HUES6 (cell line): ENCODE data around the gene C2CD2.

Experiments used
- H3K27ac ChIP-seq: 2 replicates; pipeline ENCODE4 v1.7.0; 2013; ENCODE audit warnings: low read depth, mild to moderate bottlenecking, low read length, inconsistent platforms
- H3K27me3 ChIP-seq: 2 replicates; pipeline ENCODE4 v1.6.1; 2013; ENCODE audit warnings: low read length; ENCODE audit not compliant: control insufficient read depth, insufficient read depth
- H3K36me3 ChIP-seq: 2 replicates; pipeline ENCODE4 v1.6.1; 2013; ENCODE audit warnings: low read length; ENCODE audit not compliant: control insufficient read depth, insufficient read depth
- H3K4me1 ChIP-seq: 2 replicates; pipeline ENCODE4 v1.6.1; 2013; ENCODE audit warnings: low read length; ENCODE audit not compliant: control insufficient read depth, insufficient read depth
- H3K4me3 ChIP-seq: 2 replicates; pipeline ENCODE4 v1.5.1; 2013; ENCODE audit warnings: low read depth, low read length
- H3K9ac ChIP-seq: one replicate; pipeline ENCODE4 v1.6.1; 2013; ENCODE audit warnings: mild to moderate bottlenecking, low read length
- H3K9me3 ChIP-seq: 2 replicates; pipeline ENCODE4 v1.6.1; 2013; ENCODE audit warnings: low read depth, low read length; ENCODE audit not compliant: control insufficient read depth, insufficient read depth

The C2CD2 gene

GRCh38 chr21:41848958-41849580 lies 104.7 kb downstream of the C2CD2 start:
- Histone ChIP-seq H3K27me3 (no peaks in the 10 kb centered on the region), H3K4me3 (no peak overlapping the region), H3K9me3 (no peaks in the 10 kb centered on the region), H3K27ac (no peak overlapping the region), H3K9ac (no peak overlapping the region), H3K4me1 (peaks cover 8% of the 10 kb centered on the region; the same call in 1 of the 2 replicates), H3K36me3 (peaks cover 9% of the 10 kb centered on the region)

GRCh38 chr21:41848533-41848932 lies 105.3 kb downstream of the C2CD2 start:
- Histone ChIP-seq H3K4me3 (no peak overlapping the region), H3K27me3 (no peaks in the 10 kb centered on the region), H3K9me3 (no peaks in the 10 kb centered on the region), H3K9ac (no peak overlapping the region), H3K4me1 (peaks cover 8% of the 10 kb centered on the region; the same call in 1 of the 2 replicates), H3K27ac (no peak overlapping the region), H3K36me3 (0 out of 2 replicates have a peak, but pooled peaks cover 4% of the 10 kb centered on the region)

- Histone ChIP-seq H3K27me3 (no peaks in the 10 kb centered on the region), H3K9me3 (no peaks in the 10 kb centered on the region), H3K4me3 (no peak overlapping the region), H3K9ac (no peak overlapping the region), H3K4me1 (peaks cover 8% of the 10 kb centered on the region; the same call in 1 of the 2 replicates), H3K36me3 (0 out of 2 replicates have a peak, but pooled peaks cover 3% of the 10 kb centered on the region), H3K27ac (no peak overlapping the region)
Measured at GRCh38 chr21:41847066-41847804, 106.6 kb downstream of the C2CD2 start.

GRCh38 chr21:41846536-41846935 lies 107.3 kb downstream of the C2CD2 start:
- no peak overlapping the region for H3K9ac ChIP-seq
- 0 out of 2 replicates have a peak, but pooled peaks cover 3% of the 10 kb centered on the region for H3K36me3 ChIP-seq
- H3K9me3 ChIP-seq: peaks cover 4% of the 10 kb centered on the region; the same call in 1 of the 2 replicates
- H3K27me3 ChIP-seq: no peaks in the 10 kb centered on the region
- no peak overlapping the region for H3K27ac ChIP-seq
- H3K4me1 ChIP-seq: peaks cover 8% of the 10 kb centered on the region; the same call in 1 of the 2 replicates
- no peak overlapping the region for H3K4me3 ChIP-seq

GRCh38 chr21:41846033-41846317 lies 107.8 kb downstream of the C2CD2 start:
- no peak overlapping the region for H3K27ac ChIP-seq
- no peak overlapping the region for H3K4me3 ChIP-seq
- peaks cover 8% of the 10 kb centered on the region; the same call in 1 of the 2 replicates for H3K4me1 ChIP-seq
- 0 out of 2 replicates have a peak, but pooled peaks cover 3% of the 10 kb centered on the region for H3K36me3 ChIP-seq
- H3K27me3 ChIP-seq: no peaks in the 10 kb centered on the region
- H3K9me3 ChIP-seq: peaks cover 9% of the 10 kb centered on the region; the same call in 1 of the 2 replicates
- H3K9ac ChIP-seq: no peak overlapping the region

GRCh38 chr21:41845310-41846032 lies 108.3 kb downstream of the C2CD2 start:
- no peak overlapping the region for H3K4me3 ChIP-seq
- H3K9ac ChIP-seq: no peak overlapping the region
- H3K27me3 ChIP-seq: no peaks in the 10 kb centered on the region
- 0 out of 2 replicates have a peak, but pooled peaks cover 3% of the 10 kb centered on the region for H3K36me3 ChIP-seq
- no peak overlapping the region for H3K27ac ChIP-seq
- peaks cover 12% of the 10 kb centered on the region; the same call in 1 of the 2 replicates for H3K9me3 ChIP-seq
- H3K4me1 ChIP-seq: peaks cover 8% of the 10 kb centered on the region; the same call in 1 of the 2 replicates

GRCh38 chr21:41843584-41843983 lies 110.2 kb downstream of the C2CD2 start:
- Histone ChIP-seq H3K9me3 (peaks cover 12% of the 10 kb centered on the region; the same call in 1 of the 2 replicates), H3K27me3 (no peaks in the 10 kb centered on the region), H3K36me3 (0 out of 2 replicates have a peak, but pooled peaks cover 3% of the 10 kb centered on the region), H3K27ac (no peak overlapping the region), H3K4me3 (no peak overlapping the region), H3K4me1 (peaks cover 8% of the 10 kb centered on the region; the same call in 1 of the 2 replicates), H3K9ac (no peak overlapping the region)

GRCh38 chr21:41840880-41841279 lies 112.9 kb downstream of the C2CD2 start:
- Histone ChIP-seq H3K27ac (no peak overlapping the region), H3K4me1 (peaks cover 18% of the 10 kb centered on the region), H3K9me3 (peaks cover 12% of the 10 kb centered on the region; the same call in 1 of the 2 replicates), H3K27me3 (no peaks in the 10 kb centered on the region), H3K36me3 (peaks cover 11% of the 10 kb centered on the region), H3K4me3 (no peak overlapping the region), H3K9ac (no peak overlapping the region)

- no peaks in the 10 kb centered on the region for H3K27me3 ChIP-seq
- no peak overlapping the region for H3K4me3 ChIP-seq
- H3K4me1 ChIP-seq: peaks cover 20% of the 10 kb centered on the region
- H3K36me3 ChIP-seq: peaks cover 16% of the 10 kb centered on the region
- H3K27ac ChIP-seq: no peak overlapping the region
- peaks cover 12% of the 10 kb centered on the region; the same call in 1 of the 2 replicates for H3K9me3 ChIP-seq
- no peak overlapping the region for H3K9ac ChIP-seq
Measured at GRCh38 chr21:41839387-41840000, 114.3 kb downstream of the C2CD2 start.

GRCh38 chr21:41837756-41838297 lies 116.0 kb downstream of the C2CD2 start:
- Histone ChIP-seq H3K27me3 (no peaks in the 10 kb centered on the region), H3K4me3 (no peak overlapping the region), H3K9ac (no peak overlapping the region), H3K27ac (no peak overlapping the region), H3K9me3 (peaks cover 12% of the 10 kb centered on the region; the same call in 1 of the 2 replicates), H3K36me3 (peaks cover 20% of the 10 kb centered on the region), H3K4me1 (peaks cover 20% of the 10 kb centered on the region)
